ENCODE data around the gene CLSTN3.

The CLSTN3 gene

DNA sequence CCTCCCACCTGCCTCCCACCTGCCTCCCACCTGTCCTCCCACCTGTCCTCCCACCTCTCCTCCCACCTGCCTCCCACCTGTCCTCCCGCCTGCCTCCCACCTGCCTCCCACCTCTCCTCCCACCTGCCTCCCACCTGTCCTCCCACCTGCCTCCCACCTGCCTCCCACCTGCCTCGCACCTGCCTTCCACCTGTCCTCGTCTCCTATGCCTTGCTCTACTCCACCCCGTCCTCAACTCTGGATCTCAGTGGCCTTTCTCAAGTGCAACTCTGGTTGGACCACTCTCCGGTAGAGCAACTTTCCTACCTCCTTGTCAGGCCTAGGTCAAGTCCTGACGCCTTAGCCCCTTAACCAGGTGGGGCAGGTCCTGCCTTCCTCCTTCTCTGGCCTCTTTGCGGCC is 30.0 kb downstream of the CLSTN3 start:
- H3K9me3 ChIP-seq (ENCODE audit: control insufficient read depth, insufficient read depth, low read depth, low read length) = no peaks in the 10 kb centered on the region
- H3K27ac ChIP-seq (ENCODE audit: extremely low read depth, low read depth, low read length) = no peak overlapping the region
- no peak overlapping the region for H3K4me3 ChIP-seq (ENCODE audit: low read depth, low read length)
- H3K4me1 ChIP-seq (ENCODE audit: control insufficient read depth, insufficient read depth, low read length) = no peaks in the 10 kb centered on the region; the same call in 1 of the 2 replicates
- peaks cover 0 to 26% of the 10 kb centered on the region in 2 experiments; a peak in 1 of 3 replicates for H3K36me3 ChIP-seq (ENCODE audit: control insufficient read depth in 2 of 2, insufficient read depth in 1 of 2, low read length in 2 of 2)
- POLR2A ChIA-PET = no interaction called here
- CTCF ChIA-PET = interaction anchor here (3.1 to 3.7 kb wide), 2 partner anchors 15 to 29 kb away, joined by 15 to 43 read pairs; partner anchors contain the start of gene PEX5
- TF ChIP-seq EGR2 (tag by site-specific recombination; IDR thresholded peaks at IDR 0.05; ENCODE audit: low read depth) = peak; percentile 98
- TF ChIP-seq ZNF398 (tag by site-specific recombination; IDR thresholded peaks at IDR 0.05) = no peak
- peak; percentile 95 for TF ChIP-seq ZFHX2 (tag by site-specific recombination; conservative IDR thresholded peaks at IDR 0.05)
- no peak for TF ChIP-seq ZNF211 (tag by site-specific recombination; IDR thresholded peaks at IDR 0.05; ENCODE audit: low read depth)
- TF ChIP-seq ZNF114 (tag by site-specific recombination; IDR thresholded peaks at IDR 0.05) = no peak
- TF ChIP-seq ZBTB21 (tag by site-specific recombination; IDR thresholded peaks at IDR 0.05) = no peak
- no peak for TF ChIP-seq ZNF513 (tag by site-specific recombination; IDR thresholded peaks at IDR 0.05)
- peak; percentile 80 for TF ChIP-seq ZEB2 (tag by site-specific recombination; IDR thresholded peaks at IDR 0.05)
- no peak for TF ChIP-seq BCL11A (tag by site-specific recombination; IDR thresholded peaks at IDR 0.05; ENCODE audit: low read depth)
- TF ChIP-seq ZXDB (tag by site-specific recombination; IDR thresholded peaks at IDR 0.05) = no peak
- no peak for TF ChIP-seq ZNF133 (tag by site-specific recombination; IDR thresholded peaks at IDR 0.05)

GRCh38 chr12:7161327-7161726 is 31.2 kb downstream of the CLSTN3 start:
- ChIA-PET POLR2A (no interaction called here), CTCF (interaction anchor here (0.6 to 3.7 kb wide), 8 partner anchors 8 to 663 kb away, joined by 3 to 43 read pairs (median 9); partner anchors contain the start of gene PEX5)
- Histone ChIP-seq H3K9me3 (ENCODE audit: control insufficient read depth, insufficient read depth, low read depth, low read length) (no peaks in the 10 kb centered on the region), H3K4me3 (ENCODE audit: low read depth, low read length) (no peak overlapping the region), H3K4me1 (ENCODE audit: control insufficient read depth, insufficient read depth, low read length) (no peaks in the 10 kb centered on the region), H3K36me3 (ENCODE audit: control insufficient read depth in 2 of 2, insufficient read depth in 1 of 2, low read length in 2 of 2) (peaks cover 0 to 15% of the 10 kb centered on the region in 2 experiments; a peak in 1 of 3 replicates), H3K27ac (ENCODE audit: extremely low read depth, low read depth, low read length) (no peak overlapping the region)
- TF ChIP-seq HIC1 (tag by site-specific recombination; IDR thresholded peaks at IDR 0.05) (no peak), GFI1B (tag by site-specific recombination; IDR thresholded peaks at IDR 0.05) (no peak), ZNF19 (tag by site-specific recombination; IDR thresholded peaks at IDR 0.05; ENCODE audit: low read depth) (no peak), ZNF521 (tag by site-specific recombination; IDR thresholded peaks at IDR 0.05) (no peak), YY2 (tag by site-specific recombination; IDR thresholded peaks at IDR 0.05) (no peak), ZNF292 (tag by site-specific recombination; IDR thresholded peaks at IDR 0.05; ENCODE audit: borderline replicate concordance, low read depth) (no peak), TRIM28 (IDR thresholded peaks at IDR 0.05; ENCODE audit: borderline replicate concordance, low read length) (no peak), ZNF449 (tag by site-specific recombination; IDR thresholded peaks at IDR 0.05) (no peak), ZNF792 (tag by site-specific recombination; IDR thresholded peaks at IDR 0.05) (no peak)
- TF ChIP-seq, protein P1, sequence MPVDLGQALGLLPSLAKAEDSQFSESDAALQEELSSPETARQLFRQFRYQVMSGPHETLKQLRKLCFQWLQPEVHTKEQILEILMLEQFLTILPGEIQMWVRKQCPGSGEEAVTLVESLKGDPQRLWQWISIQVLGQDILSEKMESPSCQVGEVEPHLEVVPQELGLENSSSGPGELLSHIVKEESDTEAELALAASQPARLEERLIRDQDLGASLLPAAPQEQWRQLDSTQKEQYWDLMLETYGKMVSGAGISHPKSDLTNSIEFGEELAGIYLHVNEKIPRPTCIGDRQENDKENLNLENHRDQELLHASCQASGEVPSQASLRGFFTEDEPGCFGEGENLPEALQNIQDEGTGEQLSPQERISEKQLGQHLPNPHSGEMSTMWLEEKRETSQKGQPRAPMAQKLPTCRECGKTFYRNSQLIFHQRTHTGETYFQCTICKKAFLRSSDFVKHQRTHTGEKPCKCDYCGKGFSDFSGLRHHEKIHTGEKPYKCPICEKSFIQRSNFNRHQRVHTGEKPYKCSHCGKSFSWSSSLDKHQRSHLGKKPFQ (tag by site-specific recombination; IDR thresholded peaks at IDR 0.05) = no peak
- TF ChIP-seq, protein P2, sequence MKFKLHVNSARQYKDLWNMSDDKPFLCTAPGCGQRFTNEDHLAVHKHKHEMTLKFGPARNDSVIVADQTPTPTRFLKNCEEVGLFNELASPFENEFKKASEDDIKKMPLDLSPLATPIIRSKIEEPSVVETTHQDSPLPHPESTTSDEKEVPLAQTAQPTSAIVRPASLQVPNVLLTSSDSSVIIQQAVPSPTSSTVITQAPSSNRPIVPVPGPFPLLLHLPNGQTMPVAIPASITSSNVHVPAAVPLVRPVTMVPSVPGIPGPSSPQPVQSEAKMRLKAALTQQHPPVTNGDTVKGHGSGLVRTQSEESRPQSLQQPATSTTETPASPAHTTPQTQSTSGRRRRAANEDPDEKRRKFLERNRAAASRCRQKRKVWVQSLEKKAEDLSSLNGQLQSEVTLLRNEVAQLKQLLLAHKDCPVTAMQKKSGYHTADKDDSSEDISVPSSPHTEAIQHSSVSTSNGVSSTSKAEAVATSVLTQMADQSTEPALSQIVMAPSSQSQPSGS (tag by site-specific recombination; IDR thresholded peaks at IDR 0.05; ENCODE audit: low read depth) = no peak

Measured in HEK293 (cell line).